Measurements from ENCODE around the gene TAF3.

GRCh38 chr10:8060704-8061121 lies 242.4 kb downstream of the TAF3 start:
- TF ChIP-seq CTCF (IDR thresholded peaks at IDR 0.05; ENCODE audit: borderline replicate concordance, extremely low read depth, low read length, poor library complexity, severe bottlenecking) (no peak), EZH2 (IDR thresholded peaks at IDR 0.05; ENCODE audit: borderline replicate concordance, low read depth, low read length, severe bottlenecking) (no peak)

Data from DND-41 (cell line).